Fibroblast of pulmonary artery (primary cell): ENCODE results near the gene SLC4A8.
"Not testable (repeated sequence)": the region's sequence is repeated elsewhere in the genome, so short reads cannot be mapped to it uniquely, and the experiment has no call there.

Source experiments
- DNase-seq: peaks from one replicate; pipeline ENCODE4 v3.0.0-alpha.2; 2010; ENCODE audit warnings: low read depth
- H3K4me3 ChIP-seq: replicated peaks from 2 replicates; pipeline ENCODE4 v1.5.1; 2011; ENCODE audit warnings: low read depth, mild to moderate bottlenecking, control low read depth, low read length, moderate library complexity
- TF ChIP-seq, protein P1 (sequence below): IDR thresholded peaks from 2 replicates; pipeline ENCODE4 v1.5.1; 2011; ENCODE audit warnings: mild to moderate bottlenecking, control low read depth, low read length, inconsistent platforms; ENCODE audit errors: missing control alignments

The SLC4A8 gene

DNA sequence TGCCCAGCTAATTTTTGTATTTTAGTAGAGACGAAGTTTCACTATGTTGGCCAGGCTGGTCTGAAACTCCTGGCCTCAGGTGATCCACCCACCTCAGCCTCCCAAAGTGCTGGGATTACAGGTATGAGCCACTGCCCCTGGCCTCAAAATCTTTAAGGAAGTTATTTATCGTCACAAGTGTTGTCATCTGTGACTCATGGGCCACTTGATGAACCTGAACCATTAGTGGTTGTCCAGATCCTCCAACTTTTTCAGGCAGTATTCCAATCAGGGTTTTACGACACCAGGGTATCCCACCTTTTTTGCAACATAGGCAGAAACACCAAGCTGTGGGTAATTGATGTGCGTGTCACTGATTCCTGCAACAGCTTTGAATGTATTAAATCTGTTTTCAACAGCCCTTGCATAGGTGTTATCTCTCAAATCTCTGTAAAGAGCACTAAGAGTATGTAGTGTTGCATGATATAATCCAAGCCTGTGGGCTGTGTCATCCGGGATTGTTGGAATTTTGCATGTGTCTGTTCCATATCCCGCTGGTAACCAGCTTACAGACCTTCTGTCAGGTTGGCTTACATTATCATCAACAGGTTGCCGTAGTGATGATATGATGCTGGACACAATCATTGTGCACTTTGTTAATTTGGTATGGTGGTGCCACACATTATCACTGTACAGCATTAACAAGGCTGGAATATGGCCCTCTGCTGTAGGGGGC is 87.1 kb downstream of the SLC4A8 start:
- DNase-seq, result no peak
- no peak overlapping the region for H3K4me3 ChIP-seq
- TF ChIP-seq, protein P1, sequence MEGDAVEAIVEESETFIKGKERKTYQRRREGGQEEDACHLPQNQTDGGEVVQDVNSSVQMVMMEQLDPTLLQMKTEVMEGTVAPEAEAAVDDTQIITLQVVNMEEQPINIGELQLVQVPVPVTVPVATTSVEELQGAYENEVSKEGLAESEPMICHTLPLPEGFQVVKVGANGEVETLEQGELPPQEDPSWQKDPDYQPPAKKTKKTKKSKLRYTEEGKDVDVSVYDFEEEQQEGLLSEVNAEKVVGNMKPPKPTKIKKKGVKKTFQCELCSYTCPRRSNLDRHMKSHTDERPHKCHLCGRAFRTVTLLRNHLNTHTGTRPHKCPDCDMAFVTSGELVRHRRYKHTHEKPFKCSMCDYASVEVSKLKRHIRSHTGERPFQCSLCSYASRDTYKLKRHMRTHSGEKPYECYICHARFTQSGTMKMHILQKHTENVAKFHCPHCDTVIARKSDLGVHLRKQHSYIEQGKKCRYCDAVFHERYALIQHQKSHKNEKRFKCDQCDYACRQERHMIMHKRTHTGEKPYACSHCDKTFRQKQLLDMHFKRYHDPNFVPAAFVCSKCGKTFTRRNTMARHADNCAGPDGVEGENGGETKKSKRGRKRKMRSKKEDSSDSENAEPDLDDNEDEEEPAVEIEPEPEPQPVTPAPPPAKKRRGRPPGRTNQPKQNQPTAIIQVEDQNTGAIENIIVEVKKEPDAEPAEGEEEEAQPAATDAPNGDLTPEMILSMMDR, result no peak

DNA sequence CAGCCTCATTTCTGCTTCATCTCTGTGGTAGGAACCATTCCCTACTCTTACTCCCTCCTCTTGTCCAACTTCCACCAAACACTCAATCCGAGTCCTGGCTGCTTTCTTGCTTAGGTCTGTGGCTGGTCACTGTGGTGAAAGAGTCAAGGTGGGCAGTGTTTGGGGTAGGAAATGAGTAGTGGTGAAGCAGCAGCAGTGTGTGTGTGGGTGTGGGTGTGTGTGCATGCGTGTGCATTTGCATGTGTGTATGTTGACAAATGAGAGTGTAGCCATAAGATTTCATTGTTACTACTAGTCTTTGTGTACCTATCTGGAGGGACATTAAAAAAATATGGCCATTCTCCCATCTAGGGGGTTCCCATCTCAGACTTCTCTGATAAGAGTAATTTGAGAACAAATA is 87.8 kb downstream of the SLC4A8 start:
- TF ChIP-seq, protein P1, result no peak

DNA sequence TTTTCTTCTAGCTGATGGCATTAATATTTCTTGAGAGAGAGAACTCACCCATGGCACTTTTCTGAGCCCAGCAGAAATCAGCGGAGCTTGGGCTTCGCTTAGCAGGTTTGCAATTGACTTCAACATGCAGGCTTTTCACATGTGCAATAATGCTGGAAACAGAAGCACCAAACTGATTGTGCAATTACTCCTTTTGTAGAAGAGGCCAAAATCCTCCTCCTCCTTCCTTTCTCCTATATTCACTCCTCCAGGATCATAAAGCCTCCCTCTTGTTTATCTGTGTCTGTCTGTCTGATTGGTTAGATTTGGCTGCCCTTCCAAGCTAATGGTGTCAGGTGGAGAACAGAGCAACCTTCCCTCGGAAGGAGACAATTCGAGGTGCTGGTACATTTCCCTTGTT is 90.4 kb downstream of the SLC4A8 start:
- peak; percentile 37 for DNase-seq
- H3K4me3 ChIP-seq, result not testable (repeated sequence)

More for the DNA sequence above, 87.8 kb downstream of the SLC4A8 start:
- H3K4me3 ChIP-seq, result no peak overlapping the region
- DNase-seq, result no peak

DNA sequence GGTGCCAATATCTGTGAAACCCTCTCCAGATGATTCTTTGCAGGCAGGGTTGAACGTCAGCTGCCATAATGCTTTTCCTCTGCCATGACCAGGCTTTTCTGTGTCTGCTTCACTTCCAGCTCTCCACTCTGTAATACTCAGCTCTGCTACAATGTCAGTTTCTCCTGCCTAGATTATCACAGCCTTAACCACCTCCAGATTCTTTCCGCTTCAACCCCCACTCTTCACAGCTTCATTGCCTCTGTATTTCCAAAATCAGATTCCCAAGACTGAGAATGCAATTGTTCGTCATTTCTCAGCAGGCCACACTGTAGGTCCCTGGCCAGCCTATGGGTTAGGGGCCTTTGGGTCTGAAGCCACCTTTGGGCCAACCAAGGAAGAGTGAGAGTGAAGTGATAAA is 92.7 kb downstream of the SLC4A8 start:
- TF ChIP-seq, protein P1, result no peak
- no peak for DNase-seq
- no peak overlapping the region for H3K4me3 ChIP-seq

DNA sequence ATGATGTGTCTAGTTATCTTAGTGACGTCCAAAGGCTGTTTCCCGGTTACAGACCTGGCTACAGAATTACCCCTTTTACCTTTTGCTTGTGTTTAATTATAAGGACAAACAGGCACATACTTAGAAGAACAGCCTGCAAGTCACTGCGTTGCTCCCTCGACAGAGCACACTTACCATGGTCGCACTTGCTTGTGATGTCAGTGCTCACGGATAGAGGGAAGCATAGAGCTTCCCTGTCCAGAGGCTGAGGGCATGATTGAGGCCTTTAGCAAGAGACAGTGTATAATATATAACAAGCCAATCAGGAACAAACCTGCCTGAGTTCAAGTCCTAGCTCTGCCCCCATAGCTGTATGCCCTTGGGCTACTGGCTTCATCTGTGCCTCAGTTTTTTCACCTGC is 93.2 kb downstream of the SLC4A8 start:
- TF ChIP-seq, protein P1, result peak; percentile 11
- no peak overlapping the region for H3K4me3 ChIP-seq
- peak; percentile 6 for DNase-seq

DNA sequence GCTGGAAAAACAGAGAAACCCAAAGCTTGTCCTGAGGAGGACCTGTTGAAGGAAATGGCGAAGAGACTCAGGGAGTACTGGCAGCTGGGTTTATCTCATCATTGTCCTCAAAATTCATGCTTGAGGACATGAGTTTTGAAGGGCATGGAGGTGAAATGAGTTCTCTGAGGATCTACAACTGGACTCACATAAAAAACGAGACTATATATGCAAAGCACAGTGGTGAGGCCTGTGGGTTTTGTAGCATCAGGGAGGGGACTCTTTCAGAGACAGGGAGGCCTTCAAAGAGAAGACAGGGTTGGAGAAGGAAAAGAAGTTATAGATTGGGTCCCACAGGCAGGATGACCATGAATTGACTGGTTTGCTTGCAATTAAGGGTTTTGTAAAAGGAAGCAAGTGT is 95.1 kb downstream of the SLC4A8 start:
- no peak overlapping the region for H3K4me3 ChIP-seq
- TF ChIP-seq, protein P1, result no peak
- no peak for DNase-seq

DNA sequence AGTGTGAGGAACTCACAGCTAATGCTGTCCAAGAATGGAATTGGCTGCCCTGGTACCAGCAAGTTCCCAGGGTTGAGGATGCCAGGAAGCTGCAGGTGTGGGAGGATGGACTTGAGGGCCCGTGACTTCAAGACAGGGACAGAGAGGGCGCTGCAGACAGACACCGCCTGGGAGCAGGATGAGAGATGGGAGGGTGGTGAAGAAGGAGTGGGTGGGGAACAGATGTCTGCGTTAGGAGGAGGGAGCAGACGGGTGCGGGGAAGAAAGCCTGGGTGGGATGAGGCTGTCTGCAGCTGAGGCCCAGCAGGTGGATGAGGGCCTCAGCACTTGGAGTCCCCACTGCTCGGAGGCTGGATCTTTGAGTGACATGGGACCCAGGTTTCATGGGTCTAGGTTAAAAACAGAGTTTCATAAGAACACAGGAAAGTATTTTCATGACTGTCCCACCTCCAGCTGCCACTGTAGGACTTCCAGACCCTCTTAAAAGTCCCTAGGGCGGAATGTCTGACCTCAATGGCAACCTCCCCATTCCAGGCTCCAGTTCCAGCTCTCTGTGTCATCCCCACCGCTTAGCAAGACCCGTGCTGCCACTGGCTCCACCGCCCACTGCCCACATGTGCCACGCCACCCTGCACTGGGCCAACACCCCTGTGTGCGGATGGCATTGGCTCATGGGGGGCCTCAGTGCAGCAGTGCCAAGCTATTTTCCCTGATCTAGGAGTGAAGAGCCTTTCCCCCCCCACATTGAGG is 96.1 kb downstream of the SLC4A8 start:
- no peak overlapping the region for H3K4me3 ChIP-seq
- TF ChIP-seq, protein P1, result no peak
- no peak for DNase-seq
